HepG2 (cell line): ENCODE data around the gene NEURL3. TPM values are rescaled to one million over a fixed set of nuclear protein-coding genes. Genes with fewer than 3 reads are reported as not detected.

ENCODE experiments used
- ATAC-seq: fragments of 200-7000 bp; cut with Tn5 transposase; 3 replicates; pipeline ENCODE4 v1.9.1; 2020; ENCODE audit warnings: mild to moderate bottlenecking, moderate library complexity
- BruUV-seq: library from RNA; stranded (reverse); fragments of 400-500 nt; replicated peaks from 2 replicates; lab custom pipeline; 2021; lab: Mats Ljungman, UMichigan
- CTCF ChIA-PET: fragments of 300-600 bp; formaldehyde crosslinking; extraction: SDS; loops from one replicate; lab custom pipeline; 2021; ENCODE audit warnings: low total read pairs, inconsistent platforms, low intra/inter-chr PET ratio; lab: Yijun Ruan, JAX
- POLR2A ChIA-PET: fragments of 350-600 bp; sonication (Branson Sonifier 250); formaldehyde crosslinking; loops from one replicate; lab custom pipeline; 2020; ENCODE audit warnings: antibody characterized with exemption, inconsistent platforms; lab: Yijun Ruan, JAX
- DNase-seq: peaks from one replicate; pipeline ENCODE4 v3.0.0-alpha.2; 2015; ENCODE audit warnings: low spot score
- FAIRE-seq: peaks from 3 replicates; lab custom pipeline; 2011; peaks lifted over from hg19 to GRCh38; lab: Jason Lieb, UNC
- H2AFZ ChIP-seq: one replicate; pipeline ENCODE4 v1.6.1; 2011; ENCODE audit warnings: low read length, inconsistent platforms
- H3K27ac ChIP-seq: fragments of 300-600 bp; 3 replicates; pipeline ENCODE4 v1.8.0; 2011; ENCODE audit warnings: mixed run types, mild to moderate bottlenecking, mixed read lengths, low read length, inconsistent platforms; ENCODE audit not compliant: insufficient read depth; ENCODE audit errors: extremely low read length
- H3K27me3 ChIP-seq, 2 experiments: fragments of 200-600 bp in 1 of 2; 2 replicates in 1 of 2; 3 replicates in 1 of 2; pipeline versions ENCODE4 v1.6.0 to v1.8.0; 2011; ENCODE audit warnings: low read length in 2 of 2, mild to moderate bottlenecking in 2 of 2, moderate library complexity in 2 of 2, inconsistent platforms in 1 of 2; ENCODE audit not compliant: insufficient read depth in 2 of 2, control insufficient read depth in 1 of 2
- H3K36me3 ChIP-seq, 2 experiments: fragments of 200-600 bp in 1 of 2; replicated peaks in 1 of 2; 2 replicates in 1 of 2; 3 replicates in 1 of 2; pipeline versions ENCODE4 v1.5.1 to v1.8.0; 2011; ENCODE audit warnings: low read length in 2 of 2, inconsistent platforms in 1 of 2; ENCODE audit not compliant: insufficient read depth in 2 of 2, control insufficient read depth in 1 of 2
- H3K4me1 ChIP-seq: 2 replicates; pipeline ENCODE4 v1.5.1; 2012; ENCODE audit warnings: low read length, inconsistent platforms; ENCODE audit not compliant: insufficient read depth
- H3K4me2 ChIP-seq: 2 replicates; pipeline ENCODE4 v1.6.0; 2011; ENCODE audit warnings: low read depth, low read length, inconsistent platforms
- H3K4me3 ChIP-seq, 3 experiments: fragments of 200-600 bp in 1 of 3; sonication (generic), shearing (Covaris generic) in 1 of 3; replicated peaks in 1 of 3; 2 replicates each; pipeline ENCODE4 v1.5.1; 2011 to 2016; ENCODE audit warnings: low read length in 3 of 3, inconsistent platforms in 2 of 3, low read depth in 2 of 3, mild to moderate bottlenecking in 2 of 3, control low read depth in 1 of 3, mixed read lengths in 1 of 3; ENCODE audit not compliant: insufficient read depth in 1 of 3
- H3K79me2 ChIP-seq: one replicate; pipeline ENCODE4 v1.6.1; 2011; ENCODE audit warnings: low read length, inconsistent platforms; ENCODE audit not compliant: insufficient read depth
- H3K9ac ChIP-seq: 2 replicates; pipeline ENCODE4 v1.6.0; 2011; ENCODE audit warnings: mild to moderate bottlenecking, low read depth, low read length, inconsistent platforms; ENCODE audit not compliant: insufficient read depth
- H3K9me3 ChIP-seq: 2 replicates; pipeline ENCODE4 v1.5.1; 2012; ENCODE audit warnings: mild to moderate bottlenecking, low read length
- H4K20me1 ChIP-seq: 2 replicates; pipeline ENCODE4 v1.6.0; 2011; ENCODE audit warnings: inconsistent platforms, mild to moderate bottlenecking, low read length, moderate library complexity; ENCODE audit not compliant: insufficient read depth
- IRF9 ChIP-seq: sonication (generic); formaldehyde crosslinking; IDR thresholded peaks from 2 replicates; pipeline ENCODE4 v1.8.0; 2022; ENCODE audit warnings: missing genetic modification reagents, mild to moderate bottlenecking, borderline replicate concordance
- SP4 ChIP-seq: sonication (generic); formaldehyde crosslinking; IDR thresholded peaks from 2 replicates; pipeline ENCODE4 v1.8.1; 2023; ENCODE audit warnings: mild to moderate bottlenecking, missing genetic modification reagents
- TGIF2 ChIP-seq: IDR thresholded peaks from 2 replicates; pipeline ENCODE4 v1.6.1; 2016; ENCODE audit warnings: control low read depth, missing compliant biosample characterization
- THAP9 ChIP-seq: sonication (generic); formaldehyde crosslinking; IDR thresholded peaks from 2 replicates; pipeline ENCODE4; 2020; ENCODE audit warnings: missing genetic modification reagents, mild to moderate bottlenecking, borderline replicate concordance
- ZNF574 ChIP-seq: sonication (generic); formaldehyde crosslinking; IDR thresholded peaks from 2 replicates; pipeline ENCODE4 v1.4.0; 2020; ENCODE audit warnings: missing genetic modification reagents
- ZNF839 ChIP-seq: sonication (generic); formaldehyde crosslinking; IDR thresholded peaks from 2 replicates; pipeline ENCODE4 v1.4.0; 2020; ENCODE audit warnings: missing genetic modification reagents, mild to moderate bottlenecking, borderline replicate concordance
- WGBS: methylation state at CpG from one replicate; pipeline ENCODE4 v1.1.6; 2017; ENCODE audit warnings: low lambda C conversion rate; 5-methylcytosine and 5-hydroxymethylcytosine counted together
- in situ Hi-C: cut with HindIII; loops from 2 replicates; pipeline ENCODE4 v1.10.0; 2017; ENCODE audit warnings: low pct_unique_long_range_greater_than_20kb; ENCODE audit not compliant: extremely low pct_ligation_motif_present
- intact Hi-C: fragments of 100-400 bp; cut with micrococcal nuclease; formaldehyde crosslinking; loops from one replicate; pipeline ENCODE4 v1.10.0; 2022; ENCODE audit not compliant: unreplicated experiment
- polyA plus RNA-seq, 8 experiments: library from polyadenylated mRNA; depleted of rRNA in 3 of 8; stranded (reverse) in 7 of 8; unstranded in 1 of 8; fragments of >200 nt; fragmentation: Illumina TruSeq in 4 of 8; extraction: Trizol in 4 of 8; gene quantifications; 2 replicates each; pipeline versions ENCODE4 v1.2.1 to v1.2.3, GENCODE V29; 2011 to 2016; ENCODE audit warnings: low read depth in 4 of 8, missing spikeins in 1 of 8, mixed read lengths in 1 of 8; ENCODE audit not compliant: insufficient read depth in 1 of 8
- total RNA-seq, 5 experiments: library from RNA; depleted of rRNA; stranded (reverse); fragments of >200 nt; fragmentation: Illumina TruSeq; extraction: Trizol; gene quantifications; 2 replicates each; pipeline ENCODE4 v1.2.3, GENCODE V29; 2016; ENCODE audit warnings: low read depth in 1 of 5
- TF ChIP-seq, protein P1 (sequence below): sonication (generic); formaldehyde crosslinking; IDR thresholded peaks from 2 replicates; pipeline ENCODE4 v1.8.1; 2023; ENCODE audit warnings: mild to moderate bottlenecking, inconsistent platforms, moderate library complexity, missing genetic modification reagents, borderline replicate concordance

The NEURL3 gene
- total and polyA plus RNA-seq, 2 of the 13 experiments (the other 11 are each of a cell fraction or from before 2014, with no cell fraction given), result 0.16 to 1.2 TPM

DNA sequence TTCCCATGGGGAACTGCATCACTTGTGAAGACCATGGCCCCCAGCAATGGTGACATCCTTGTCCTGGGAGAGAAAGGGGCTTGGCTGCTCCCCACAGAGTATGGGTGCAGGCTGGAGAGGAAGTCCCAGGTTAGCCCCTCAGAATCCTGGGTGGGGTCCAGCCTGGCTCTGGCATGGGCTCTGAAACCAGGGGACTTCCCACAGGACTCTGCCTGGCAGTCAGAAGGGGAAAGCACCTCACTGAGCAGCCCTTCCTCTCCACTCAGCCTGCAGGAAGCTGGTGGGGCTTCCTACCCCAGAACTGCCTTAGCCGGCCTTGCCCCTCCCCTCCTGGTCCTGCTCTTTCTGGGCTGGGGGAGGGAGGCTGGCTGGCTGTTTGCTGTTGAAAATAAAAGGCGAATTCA lies 3.7 kb downstream of the NEURL3 start:
- Histone ChIP-seq H3K27me3 (peaks cover 0 to 4% of the 10 kb centered on the region in 2 experiments; a peak in 1 of 5 replicates), H3K9ac (peak overlapping the region; percentile 39; the same call in 1 of the 2 replicates), H3K4me3 (peak overlapping the region; percentile 15 to 69 (median 21); a peak in 4 of 6 replicates), H3K4me2 (peak overlapping the region; percentile 93), H4K20me1 (no peaks in the 10 kb centered on the region), H3K27ac (peak overlapping the region; percentile 25), H3K4me1 (peaks cover 53% of the 10 kb centered on the region), H3K9me3 (no peaks in the 10 kb centered on the region), H3K79me2 (no peaks in the 10 kb centered on the region), H3K36me3 (no peaks in the 10 kb centered on the region), H2AFZ (peak overlapping the region; percentile 45)
- no TSS peak for BruUV-seq
- TF ChIP-seq TGIF2 (CRISPR knock-in tag), result no peak
- 0 out of 2 replicates have a peak, but pooled peaks have one; percentile 37 for TF ChIP-seq SP4 (CRISPR knock-in tag)
- peak; percentile 7; the same call in 1 of the 2 replicates for TF ChIP-seq THAP9 (CRISPR knock-in tag)
- TF ChIP-seq IRF9 (CRISPR knock-in tag), result no peak
- 0 out of 2 replicates have a peak, but pooled peaks have one; percentile 24 for TF ChIP-seq ZNF839
- TF ChIP-seq, protein P1, sequence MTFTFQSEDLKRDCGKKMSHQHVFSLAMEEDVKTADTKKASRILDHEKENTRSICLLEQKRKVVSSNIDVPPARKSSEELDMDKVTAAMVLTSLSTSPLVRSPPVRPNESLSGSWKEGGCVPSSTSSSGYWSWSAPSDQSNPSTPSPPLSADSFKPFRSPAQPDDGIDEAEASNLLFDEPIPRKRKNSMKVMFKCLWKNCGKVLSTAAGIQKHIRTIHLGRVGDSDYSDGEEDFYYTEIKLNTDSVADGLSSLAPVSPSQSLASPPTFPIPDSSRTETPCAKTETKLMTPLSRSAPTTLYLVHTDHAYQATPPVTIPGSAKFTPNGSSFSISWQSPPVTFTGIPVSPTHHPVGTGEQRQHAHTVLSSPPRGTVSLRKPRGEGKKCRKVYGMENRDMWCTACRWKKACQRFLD (CRISPR knock-in tag), result no peak
- 0 out of 2 replicates have a peak, but pooled peaks have one; percentile 0 for TF ChIP-seq ZNF574
- WGBS, result 13% methylated on average over 2 of the region's 2 CpGs
- ATAC-seq (peak; percentile 1), DNase-seq (no peak), FAIRE-seq (no peak)
- ChIA-PET POLR2A (interaction anchor here (1.0 to 1.6 kb wide), 2 partner anchors 18 to 88 kb away, joined by 3 to 4 read pairs; no protein-coding TSS in a partner anchor), CTCF (no interaction called here)
- intact Hi-C loops, result no loop called here
- in situ Hi-C loops, result loop anchor here (25.0 kb wide), 1 partner anchor 364 kb away; the partner anchor contains the start of genes ASTL and DUSP2
